IPS DF 6.9 (cell line): ENCODE results near the gene PMVK.

Experiments used
- DNase-seq: peaks from one replicate; pipeline ENCODE4 v3.0.0-alpha.2; 2013; ENCODE audit warnings: low read depth, low spot score
- H3K27ac ChIP-seq: one replicate; pipeline ENCODE4 v1.5.1; 2013; ENCODE audit warnings: low read length, control low read depth
- H3K27me3 ChIP-seq: 2 replicates; pipeline ENCODE4 v1.6.1; 2013; ENCODE audit warnings: mild to moderate bottlenecking, low read length; ENCODE audit not compliant: control insufficient read depth, insufficient read depth
- H3K36me3 ChIP-seq: 2 replicates; pipeline ENCODE4 v1.6.1; 2013; ENCODE audit warnings: low read length; ENCODE audit not compliant: control insufficient read depth, insufficient read depth
- H3K4me1 ChIP-seq: 2 replicates; pipeline ENCODE4 v1.6.1; 2013; ENCODE audit warnings: low read length; ENCODE audit not compliant: control insufficient read depth, insufficient read depth
- H3K4me3 ChIP-seq: 2 replicates; pipeline ENCODE4 v1.5.1; 2013; ENCODE audit warnings: mild to moderate bottlenecking, low read length
- H3K9me3 ChIP-seq: 2 replicates; pipeline ENCODE4 v1.6.1; 2013; ENCODE audit warnings: low read length, inconsistent platforms; ENCODE audit not compliant: control insufficient read depth, insufficient read depth
- WGBS: extraction: QIAGEN DNeasy Blood & Tissue Kit; methylation state at CpG from one replicate; pipeline ENCODE4 v1.1.7; 2013; ENCODE audit warnings: mixed read lengths, missing lambda C conversion rate; ENCODE audit not compliant: insufficient read length, insufficient coverage; 5-methylcytosine and 5-hydroxymethylcytosine counted together

The PMVK gene

GRCh38 chr1:154948079-154948478 is 11.6 kb upstream of the PMVK start:
- WGBS, result no CpG with 5 or more reads among the region's 11 CpGs

GRCh38 chr1:154945962-154946850 is 9.7 kb upstream of the PMVK start:
- no peak overlapping the region for H3K4me3 ChIP-seq
- peaks cover 3% of the 10 kb centered on the region for H3K4me1 ChIP-seq
- H3K9me3 ChIP-seq, result no peaks in the 10 kb centered on the region
- WGBS, result no CpG with 5 or more reads among the region's 17 CpGs
- H3K36me3 ChIP-seq, result no peaks in the 10 kb centered on the region
- DNase-seq, result no peak
- no peaks in the 10 kb centered on the region for H3K27me3 ChIP-seq
- no peak overlapping the region for H3K27ac ChIP-seq

More at GRCh38 chr1:154948079-154948478, 11.6 kb upstream of the PMVK start:
- Histone ChIP-seq H3K36me3 (no peaks in the 10 kb centered on the region), H3K4me1 (no peaks in the 10 kb centered on the region; the same call in 1 of the 2 replicates), H3K9me3 (no peaks in the 10 kb centered on the region), H3K27ac (no peak overlapping the region), H3K4me3 (no peak overlapping the region), H3K27me3 (no peaks in the 10 kb centered on the region)
- DNase-seq, result no peak

- Histone ChIP-seq H3K36me3 (no peaks in the 10 kb centered on the region), H3K4me1 (peaks cover 4% of the 10 kb centered on the region), H3K9me3 (no peaks in the 10 kb centered on the region), H3K4me3 (no peak overlapping the region), H3K27ac (no peak overlapping the region), H3K27me3 (no peaks in the 10 kb centered on the region)
- no CpG with 5 or more reads among the region's 15 CpGs for WGBS
- DNase-seq, result no peak
These were observed 8.8 kb upstream of the PMVK start for GRCh38 chr1:154945160-154945961.

GRCh38 chr1:154944401-154945159 is 8.1 kb upstream of the PMVK start:
- Histone ChIP-seq H3K4me3 (no peak overlapping the region), H3K27me3 (no peaks in the 10 kb centered on the region), H3K27ac (no peak overlapping the region), H3K9me3 (no peaks in the 10 kb centered on the region), H3K4me1 (peaks cover 6% of the 10 kb centered on the region), H3K36me3 (no peaks in the 10 kb centered on the region)
- no CpG with 5 or more reads among the region's 9 CpGs for WGBS
- DNase-seq, result no peak

- no peaks in the 10 kb centered on the region for H3K9me3 ChIP-seq
- H3K4me3 ChIP-seq, result no peak overlapping the region
- no peak for DNase-seq
- no peaks in the 10 kb centered on the region for H3K27me3 ChIP-seq
- no CpG with 5 or more reads among the region's 6 CpGs for WGBS
- H3K27ac ChIP-seq, result no peak overlapping the region
- H3K4me1 ChIP-seq, result peaks cover 6% of the 10 kb centered on the region
- H3K36me3 ChIP-seq, result no peaks in the 10 kb centered on the region
These were observed 7.3 kb upstream of the PMVK start for GRCh38 chr1:154943649-154944400.

GRCh38 chr1:154941333-154942013 is 5.0 kb upstream of the PMVK start:
- H3K4me1 ChIP-seq, result peaks cover 6% of the 10 kb centered on the region

GRCh38 chr1:154940651-154941194 is 4.2 kb upstream of the PMVK start:
- DNase-seq, result no peak
- no peak overlapping the region for H3K4me3 ChIP-seq
- peaks cover 6% of the 10 kb centered on the region for H3K4me1 ChIP-seq
- no peaks in the 10 kb centered on the region for H3K9me3 ChIP-seq
- WGBS, result no CpG with 5 or more reads among the region's 8 CpGs
- H3K27ac ChIP-seq, result no peak overlapping the region
- no peaks in the 10 kb centered on the region for H3K27me3 ChIP-seq
- no peaks in the 10 kb centered on the region for H3K36me3 ChIP-seq

More at GRCh38 chr1:154941333-154942013, 5.0 kb upstream of the PMVK start:
- Histone ChIP-seq H3K27me3 (no peaks in the 10 kb centered on the region), H3K36me3 (no peaks in the 10 kb centered on the region), H3K27ac (no peak overlapping the region), H3K9me3 (no peaks in the 10 kb centered on the region), H3K4me3 (no peak overlapping the region)
- no peak for DNase-seq
- WGBS, result no CpG with 5 or more reads among the region's 5 CpGs

GRCh38 chr1:154940213-154940560 is 3.7 kb upstream of the PMVK start:
- no CpG with 5 or more reads among the region's 1 CpG for WGBS
- Histone ChIP-seq H3K9me3 (no peaks in the 10 kb centered on the region), H3K4me3 (no peak overlapping the region), H3K27me3 (no peaks in the 10 kb centered on the region), H3K36me3 (no peaks in the 10 kb centered on the region), H3K4me1 (peaks cover 6% of the 10 kb centered on the region), H3K27ac (no peak overlapping the region)
- DNase-seq, result no peak

- Histone ChIP-seq H3K36me3 (no peaks in the 10 kb centered on the region), H3K27me3 (no peaks in the 10 kb centered on the region), H3K4me1 (peaks cover 6% of the 10 kb centered on the region; the same call in 1 of the 2 replicates), H3K27ac (no peak overlapping the region), H3K9me3 (no peaks in the 10 kb centered on the region), H3K4me3 (no peak overlapping the region)
- WGBS, result no CpG with 5 or more reads among the region's 7 CpGs
- no peak for DNase-seq
These were observed 2.3 kb upstream of the PMVK start for GRCh38 chr1:154938604-154939399.
